ENCODE data around the gene ZCCHC4.
A peak's percentile ranks its signal among the peaks of the same experiment; 100 is the strongest.

The ZCCHC4 gene

GRCh38 chr4:25378437-25378743 is 65.8 kb downstream of the ZCCHC4 start:
- peak; percentile 8 for DNase-seq

GRCh38 chr4:25379591-25379990 is 67.0 kb downstream of the ZCCHC4 start:
- DNase-seq, result no peak

GRCh38 chr4:25383647-25384046 is 71.1 kb downstream of the ZCCHC4 start:
- no peak for DNase-seq

- DNase-seq, result no peak
Observed at GRCh38 chr4:25386926-25387325, 74.4 kb downstream of the ZCCHC4 start.

- DNase-seq, result no peak
Observed at GRCh38 chr4:25397305-25397704, 84.7 kb downstream of the ZCCHC4 start.

- no peak for DNase-seq
Observed at GRCh38 chr4:25399510-25399909, 86.9 kb downstream of the ZCCHC4 start.

- no peak for DNase-seq
Observed at GRCh38 chr4:25401066-25401465, 88.5 kb downstream of the ZCCHC4 start.

- no peak for DNase-seq
Observed at GRCh38 chr4:25402521-25402920, 89.9 kb downstream of the ZCCHC4 start.

- DNase-seq, result no peak
Observed at GRCh38 chr4:25403699-25404098, 91.1 kb downstream of the ZCCHC4 start.

GRCh38 chr4:25405453-25405852 is 92.9 kb downstream of the ZCCHC4 start:
- no peak for DNase-seq

- DNase-seq, result no peak
Observed at GRCh38 chr4:25406081-25406692, 93.6 kb downstream of the ZCCHC4 start.

GRCh38 chr4:25410820-25411529 is 98.4 kb downstream of the ZCCHC4 start:
- no peak for DNase-seq

- no peak for DNase-seq
Observed at GRCh38 chr4:25413261-25413660, 100.7 kb downstream of the ZCCHC4 start.

- DNase-seq, result no peak
Observed at GRCh38 chr4:25417014-25417413, 104.4 kb downstream of the ZCCHC4 start.

All from activated CD4-positive, alpha-beta T cell treated with anti-CD3 and anti-CD28 coated beads, Interleukin-10, Interleukin-2, amounts not matched to agents 100 ng/mL and 50 ng/mL, durations not matched to agents 16 hours and 8 hours (primary cell).